ENCODE results near the gene MYCBP2. TPM values are rescaled to one million over a fixed set of nuclear protein-coding genes. Genes with fewer than 3 reads are reported as not detected.
"Not testable (repeated sequence)": the region's sequence is repeated elsewhere in the genome, so short reads cannot be mapped to it uniquely, and the experiment has no call there.

The MYCBP2 gene
- total RNA-seq, 1 donor from 2014 or later, result 264 TPM

DNA sequence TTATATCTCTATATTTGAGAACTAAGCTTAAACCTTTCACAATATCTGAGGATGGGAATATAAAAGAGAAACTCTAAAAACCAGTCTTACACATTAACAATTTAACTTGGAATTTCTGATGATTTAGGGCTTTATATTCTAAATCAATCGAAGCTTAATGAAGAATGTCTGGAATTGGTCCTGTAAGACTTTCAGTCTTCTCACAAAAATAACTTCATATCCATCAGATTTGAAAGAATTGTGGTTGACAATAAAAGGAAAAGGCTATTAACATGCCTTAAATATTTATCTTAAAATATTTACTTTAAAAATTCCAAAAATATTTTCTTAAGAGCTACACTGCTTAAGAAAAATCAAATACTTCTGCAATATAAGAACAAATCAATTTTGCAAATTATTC is 27.3 kb downstream of the MYCBP2 start:
- Histone ChIP-seq H3K4me1 (peaks cover 3 to 28% of the 10 kb centered on the region in 2 donors), H3K27ac (no peak overlapping the region), H3K4me3 (no peak overlapping the region), H3K9me3 (no peaks in the 10 kb centered on the region), H3K27me3 (no peaks in the 10 kb centered on the region), H3K36me3 (peaks cover 0 to 7% of the 10 kb centered on the region in 2 donors)
- intact Hi-C loops (cut with DNase I), result no loop called here
- TF ChIP-seq, protein P1, sequence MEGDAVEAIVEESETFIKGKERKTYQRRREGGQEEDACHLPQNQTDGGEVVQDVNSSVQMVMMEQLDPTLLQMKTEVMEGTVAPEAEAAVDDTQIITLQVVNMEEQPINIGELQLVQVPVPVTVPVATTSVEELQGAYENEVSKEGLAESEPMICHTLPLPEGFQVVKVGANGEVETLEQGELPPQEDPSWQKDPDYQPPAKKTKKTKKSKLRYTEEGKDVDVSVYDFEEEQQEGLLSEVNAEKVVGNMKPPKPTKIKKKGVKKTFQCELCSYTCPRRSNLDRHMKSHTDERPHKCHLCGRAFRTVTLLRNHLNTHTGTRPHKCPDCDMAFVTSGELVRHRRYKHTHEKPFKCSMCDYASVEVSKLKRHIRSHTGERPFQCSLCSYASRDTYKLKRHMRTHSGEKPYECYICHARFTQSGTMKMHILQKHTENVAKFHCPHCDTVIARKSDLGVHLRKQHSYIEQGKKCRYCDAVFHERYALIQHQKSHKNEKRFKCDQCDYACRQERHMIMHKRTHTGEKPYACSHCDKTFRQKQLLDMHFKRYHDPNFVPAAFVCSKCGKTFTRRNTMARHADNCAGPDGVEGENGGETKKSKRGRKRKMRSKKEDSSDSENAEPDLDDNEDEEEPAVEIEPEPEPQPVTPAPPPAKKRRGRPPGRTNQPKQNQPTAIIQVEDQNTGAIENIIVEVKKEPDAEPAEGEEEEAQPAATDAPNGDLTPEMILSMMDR (IDR thresholded peaks at IDR 0.05), result no peak
- DNase-seq (ENCODE audit: low spot score in 2 of 2), result no peak

DNA sequence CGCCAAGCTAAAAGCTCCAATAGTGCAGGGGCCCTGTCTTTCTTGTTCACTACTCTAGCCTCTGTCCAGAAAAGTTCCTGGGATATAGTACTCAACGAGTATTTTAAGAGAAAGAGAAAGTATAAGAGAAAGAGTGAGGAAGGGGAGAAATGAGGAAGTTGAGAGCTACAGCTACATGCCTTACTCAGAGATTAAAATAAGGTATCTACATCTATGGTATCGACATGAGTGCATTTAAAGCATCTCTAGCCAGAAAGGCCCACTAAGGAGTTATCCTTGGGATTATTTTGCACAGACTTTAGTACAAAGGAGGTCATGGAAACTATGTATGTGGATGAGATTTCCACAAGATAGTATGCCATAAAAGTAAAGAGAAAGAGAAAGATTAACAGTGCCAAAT is 28.5 kb downstream of the MYCBP2 start:
- intact Hi-C loops (cut with DNase I), result no loop called here
- Histone ChIP-seq H3K4me1 (peaks cover 3 to 28% of the 10 kb centered on the region in 2 donors), H3K27ac (no peak overlapping the region)

DNA sequence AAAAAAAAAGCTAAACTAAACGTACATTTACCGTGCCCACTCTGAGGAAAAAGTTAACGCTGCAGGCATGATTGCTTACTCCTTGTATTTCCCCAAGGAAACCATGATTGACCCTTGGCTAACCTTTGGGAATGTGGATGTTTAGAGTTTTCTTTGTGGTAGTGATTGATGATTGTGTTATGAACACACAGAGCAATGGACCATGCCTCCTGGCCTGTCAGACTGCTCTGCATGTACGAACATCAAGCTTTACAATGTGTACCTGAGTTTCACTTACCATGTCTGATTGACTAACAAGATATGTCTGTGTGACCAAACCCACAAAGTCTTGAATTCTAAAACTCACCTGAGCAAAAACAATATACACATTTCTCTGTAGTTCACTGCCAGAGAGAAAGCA is 35.1 kb downstream of the MYCBP2 start:
- TF ChIP-seq, protein P1 (IDR thresholded peaks at IDR 0.05), result no peak
- Histone ChIP-seq H3K4me3 (no peak overlapping the region), H3K9me3 (peaks cover 0 to 11% of the 10 kb centered on the region in 2 donors), H3K4me1 (no peaks in the 10 kb centered on the region), H3K36me3 (peaks cover 37 to 47% of the 10 kb centered on the region in 2 donors), H3K27ac (no peak overlapping the region), H3K27me3 (no peaks in the 10 kb centered on the region)
- intact Hi-C loops (cut with DNase I), result no loop called here
- DNase-seq (ENCODE audit: low spot score in 2 of 2), result no peak

More for the DNA sequence above, 28.5 kb downstream of the MYCBP2 start:
- H3K36me3 ChIP-seq, result peaks cover 3 to 15% of the 10 kb centered on the region in 2 donors
- TF ChIP-seq, protein P1 (IDR thresholded peaks at IDR 0.05), result no peak
- no peak for DNase-seq (ENCODE audit: low spot score in 2 of 2)
- no peaks in the 10 kb centered on the region for H3K9me3 ChIP-seq
- no peak overlapping the region for H3K4me3 ChIP-seq
- no peaks in the 10 kb centered on the region for H3K27me3 ChIP-seq

DNA sequence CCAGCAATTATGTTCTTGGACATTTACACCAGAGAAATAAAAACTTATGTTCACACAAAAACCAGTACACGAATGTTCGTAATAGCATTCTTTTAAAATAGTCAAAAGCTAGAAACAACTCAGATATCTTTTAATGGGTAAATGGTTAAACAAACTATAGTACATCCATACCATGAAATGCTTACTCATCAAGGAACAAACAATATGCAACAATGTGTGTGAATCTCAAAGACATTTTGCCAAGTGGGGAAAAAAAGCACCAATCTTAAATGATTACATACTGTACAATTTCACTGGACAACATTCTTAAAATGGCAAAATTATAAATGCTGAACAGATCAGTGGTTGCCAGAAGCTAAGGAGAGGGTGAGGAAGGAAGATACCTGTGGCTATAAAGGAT is 36.6 kb downstream of the MYCBP2 start:
- Histone ChIP-seq H3K9me3 (peaks cover 0 to 11% of the 10 kb centered on the region in 2 donors), H3K4me1 (no peaks in the 10 kb centered on the region), H3K27ac (no peak overlapping the region), H3K4me3 (no peak overlapping the region), H3K36me3 (peaks cover 39 to 47% of the 10 kb centered on the region in 2 donors), H3K27me3 (no peaks in the 10 kb centered on the region)
- no peak for DNase-seq (ENCODE audit: low spot score in 2 of 2)
- intact Hi-C loops (cut with DNase I), result no loop called here
- TF ChIP-seq, protein P1 (IDR thresholded peaks at IDR 0.05), result no peak

DNA sequence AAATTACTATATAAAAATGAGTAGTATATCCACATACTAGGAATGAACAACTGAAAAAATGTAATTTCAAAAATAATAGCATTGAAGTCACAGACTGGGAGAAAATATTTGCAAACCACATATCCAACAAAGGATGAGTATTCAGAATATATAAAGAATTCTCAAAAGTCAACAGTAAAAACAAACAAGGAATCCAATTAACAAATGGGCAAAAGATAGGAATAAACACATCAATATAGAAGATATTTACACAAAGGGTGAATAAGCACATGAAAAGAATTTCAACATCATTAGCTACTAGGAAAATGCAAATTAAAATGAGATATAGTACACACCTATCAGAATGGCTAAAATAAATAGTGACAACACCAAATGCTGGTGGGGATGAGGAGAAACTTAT is 37.0 kb downstream of the MYCBP2 start:
- H3K27me3 ChIP-seq, result no peaks in the 10 kb centered on the region
- peaks cover 42 to 43% of the 10 kb centered on the region in 2 donors for H3K36me3 ChIP-seq
- peaks cover 0 to 11% of the 10 kb centered on the region in 2 donors for H3K9me3 ChIP-seq
- H3K27ac ChIP-seq, result no peak overlapping the region
- TF ChIP-seq, protein P1 (IDR thresholded peaks at IDR 0.05), result no peak
- intact Hi-C loops (cut with DNase I), result no loop called here
- no peak overlapping the region for H3K4me3 ChIP-seq
- DNase-seq (ENCODE audit: low spot score in 2 of 2), result no peak
- H3K4me1 ChIP-seq, result no peaks in the 10 kb centered on the region

DNA sequence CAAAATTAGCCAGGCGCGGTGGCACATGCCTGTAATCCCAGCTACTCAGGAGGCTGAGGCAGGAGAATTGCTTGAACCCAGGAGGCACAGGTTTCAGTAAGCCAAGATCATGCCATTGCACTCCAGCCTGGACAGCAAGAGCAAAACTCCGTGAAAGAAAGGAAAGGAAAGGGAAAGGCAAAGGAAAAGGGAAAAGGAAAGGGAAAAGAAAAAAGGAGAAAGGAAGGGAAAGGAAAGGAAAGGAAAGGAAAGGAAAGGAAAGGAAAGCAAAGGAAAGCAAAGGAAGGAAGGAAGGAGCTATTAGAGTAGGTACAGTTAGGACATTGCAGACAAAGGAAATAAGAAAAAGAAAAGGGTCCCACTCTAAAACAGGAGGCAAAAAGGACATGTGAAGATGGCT is 41.3 kb downstream of the MYCBP2 start:
- H3K27me3 ChIP-seq; intact Hi-C loops (cut with DNase I); H3K27ac ChIP-seq; H3K4me1 ChIP-seq; H3K4me3 ChIP-seq; H3K9me3 ChIP-seq; DNase-seq (ENCODE audit: low spot score in 2 of 2): not testable (repeated sequence)
- peaks cover 12 to 17% of the 10 kb centered on the region in 2 donors for H3K36me3 ChIP-seq

All from ascending aorta (tissue), 2 donors.